HG02610 (cell line): ENCODE measurements around the gene C1QB.
"Not testable (repeated sequence)": the region's sequence is repeated elsewhere in the genome, so short reads cannot be mapped to it uniquely, and the experiment has no call there.

Source experiments
- ATAC-seq: cut with Tn5 transposase; IDR thresholded peaks from one replicate; pipeline ENCODE4 v1.9.1; 2021; ENCODE audit warnings: mild to moderate bottlenecking, moderate library complexity; ENCODE audit not compliant: unreplicated experiment

The C1QB gene

DNA sequence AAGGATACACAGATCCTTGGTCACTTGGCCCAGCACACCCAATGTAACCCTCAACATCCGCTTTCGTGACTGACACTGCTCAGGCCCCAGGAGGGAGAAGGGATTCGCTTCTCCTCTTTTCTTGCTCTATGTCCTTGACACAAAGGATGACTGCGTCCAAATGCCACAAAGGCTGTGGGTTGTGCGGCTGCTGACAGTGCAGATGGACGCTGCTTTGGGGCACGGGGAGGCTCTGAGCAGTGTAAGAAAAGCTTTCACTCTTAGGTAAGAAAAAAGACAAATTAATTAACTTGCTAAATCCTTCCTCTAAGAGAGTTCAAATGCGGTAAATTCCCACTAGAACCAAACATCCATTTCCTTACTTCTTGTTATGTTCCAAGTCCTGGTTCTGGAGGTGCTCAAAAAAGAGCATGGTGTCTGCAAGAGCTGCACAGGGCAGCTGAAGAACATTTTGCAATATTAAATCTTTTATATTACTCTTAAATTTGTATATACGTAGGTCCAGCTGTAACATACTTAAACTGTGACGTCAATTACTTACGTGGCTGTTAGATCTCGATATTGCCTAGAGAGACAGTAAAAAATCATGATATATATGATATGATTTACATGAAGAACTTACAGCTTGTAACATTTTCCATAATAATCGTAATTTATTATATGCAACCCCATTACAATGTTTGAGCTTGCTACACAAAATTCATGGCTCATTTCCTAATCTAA, 38.2 kb downstream of the C1QB start:
- ATAC-seq = no peak

DNA sequence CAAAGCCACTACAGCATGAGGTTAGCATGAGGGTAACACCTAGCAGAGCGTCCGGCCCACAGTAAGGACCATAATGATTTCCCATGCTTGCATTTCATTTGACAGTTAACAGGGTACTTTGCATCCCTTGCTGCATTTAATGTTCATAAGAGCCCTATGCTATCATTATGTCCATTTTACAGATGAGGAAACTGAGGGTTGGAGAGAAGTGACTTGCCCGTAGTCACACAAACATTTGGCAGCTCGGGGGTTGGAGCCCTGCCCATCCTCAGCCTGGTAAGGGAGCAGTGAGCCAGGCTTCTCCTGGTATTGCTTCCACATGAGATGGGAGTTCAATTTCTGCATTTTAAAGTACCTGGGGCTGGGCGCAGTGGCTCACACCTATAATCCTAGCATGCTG, 41.1 kb downstream of the C1QB start:
- no peak for ATAC-seq

DNA sequence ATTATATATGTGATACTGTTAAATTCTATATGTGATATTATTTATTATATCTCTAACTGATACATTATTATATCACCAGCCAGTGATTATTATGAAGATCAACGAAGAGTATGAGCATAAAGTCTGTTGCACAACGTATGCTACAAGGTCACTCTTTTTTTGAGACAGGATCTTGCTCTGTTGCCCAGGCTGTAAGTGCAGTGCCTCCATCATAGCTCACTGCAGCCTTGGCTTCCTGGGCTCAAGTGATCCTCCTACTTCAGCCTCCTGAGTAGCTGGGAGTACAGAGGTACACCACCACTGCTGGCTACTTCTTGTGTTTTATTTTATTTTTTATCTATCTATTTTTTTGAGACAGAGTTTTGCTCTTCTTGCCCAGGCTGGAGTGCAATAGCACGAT, 43.6 kb downstream of the C1QB start:
- no peak for ATAC-seq

DNA sequence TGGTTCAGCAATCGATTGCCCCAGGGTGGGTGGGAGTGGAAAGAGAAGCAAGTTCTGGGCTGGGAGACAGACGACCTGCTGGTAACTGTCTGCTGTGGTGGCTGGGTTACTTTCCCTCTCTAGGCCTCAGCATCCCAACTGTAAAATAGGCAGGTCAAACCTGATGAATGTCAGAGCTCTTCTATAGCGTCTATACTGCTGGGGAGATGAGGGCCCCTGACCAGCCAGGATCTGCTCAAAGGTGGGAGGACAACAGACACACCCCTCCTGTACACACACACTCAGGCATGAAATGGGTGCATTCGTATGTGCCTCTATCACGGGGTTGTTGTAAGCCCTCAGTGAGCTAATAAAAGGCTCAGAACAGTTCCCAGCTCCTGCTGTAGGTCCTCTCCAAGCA, 44.9 kb downstream of the C1QB start:
- no peak for ATAC-seq

DNA sequence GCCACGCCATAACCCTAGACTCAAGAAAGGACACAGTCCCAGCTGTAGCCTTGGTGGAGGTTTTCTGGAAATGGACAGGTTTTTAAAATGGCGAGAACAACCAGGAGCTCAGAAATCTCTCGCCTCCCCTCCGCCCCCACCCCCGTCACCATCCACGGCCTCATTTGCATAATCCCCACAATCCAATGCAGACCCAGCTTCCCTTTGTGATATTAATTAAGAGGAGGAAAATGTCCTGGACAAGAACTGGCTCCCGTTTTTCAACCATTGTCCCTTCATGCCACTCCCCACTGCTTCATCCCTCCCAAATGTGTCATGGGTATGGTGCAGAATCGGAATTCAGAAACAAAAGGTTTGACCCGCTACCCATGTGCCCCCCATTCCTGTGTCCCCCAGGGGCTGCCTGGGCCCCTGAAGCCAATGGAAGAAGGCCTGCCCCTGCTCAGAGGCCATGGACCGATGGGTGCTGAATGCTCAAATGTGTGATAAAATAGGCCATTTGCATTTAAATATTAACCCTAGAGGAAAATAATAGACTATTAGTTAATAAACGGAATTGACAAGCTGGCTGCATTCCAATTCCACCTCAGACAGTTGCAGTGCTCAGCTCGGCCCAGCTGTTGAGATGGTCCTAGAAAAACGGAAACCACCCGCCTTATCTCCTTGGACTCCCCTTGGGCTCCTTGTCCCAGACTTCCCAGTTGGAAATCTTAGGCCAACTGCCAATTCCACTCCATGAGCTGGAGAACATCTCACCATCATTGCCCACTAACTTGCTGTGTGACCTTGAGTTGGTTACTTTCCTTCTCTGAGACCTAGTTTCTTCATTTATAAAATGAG, 46.9 kb downstream of the C1QB start:
- no peak for ATAC-seq

DNA sequence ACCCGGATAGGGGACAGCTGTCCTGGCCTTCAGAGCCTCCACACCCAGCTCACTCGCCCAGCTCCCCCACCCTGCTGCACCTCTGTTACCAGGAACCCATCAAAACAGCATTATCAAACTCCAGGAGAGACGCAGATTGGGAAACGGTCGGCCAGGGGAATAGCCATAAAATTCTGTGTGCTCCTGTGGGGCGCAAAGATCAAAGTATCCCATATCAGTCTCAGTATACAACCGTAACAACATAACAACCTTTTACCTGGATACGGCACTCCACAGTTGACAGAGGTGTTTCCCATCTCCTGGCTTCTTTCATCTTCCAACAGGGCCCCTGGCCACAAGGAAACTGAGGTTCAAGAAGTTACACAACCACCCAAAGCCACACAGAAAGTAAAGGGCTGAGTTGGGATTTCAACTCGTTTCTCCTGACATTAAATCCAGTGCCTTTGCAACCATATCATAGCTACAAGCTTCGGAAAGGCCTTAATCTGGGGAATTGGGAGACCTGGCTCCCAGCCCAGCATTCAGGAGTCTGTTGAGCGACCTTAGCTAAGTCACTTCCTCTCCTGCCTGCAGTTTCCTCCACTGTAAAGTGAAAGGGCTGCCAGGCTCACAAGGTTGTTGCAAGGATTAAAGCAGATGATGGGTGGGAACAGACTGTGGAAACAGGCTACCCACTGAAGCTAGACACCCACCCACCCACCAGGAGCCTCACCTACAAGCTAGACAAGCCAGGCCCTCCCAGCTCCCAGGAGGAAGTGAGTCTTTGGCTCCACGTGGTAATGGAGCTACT, 49.5 kb downstream of the C1QB start:
- ATAC-seq = no peak

DNA sequence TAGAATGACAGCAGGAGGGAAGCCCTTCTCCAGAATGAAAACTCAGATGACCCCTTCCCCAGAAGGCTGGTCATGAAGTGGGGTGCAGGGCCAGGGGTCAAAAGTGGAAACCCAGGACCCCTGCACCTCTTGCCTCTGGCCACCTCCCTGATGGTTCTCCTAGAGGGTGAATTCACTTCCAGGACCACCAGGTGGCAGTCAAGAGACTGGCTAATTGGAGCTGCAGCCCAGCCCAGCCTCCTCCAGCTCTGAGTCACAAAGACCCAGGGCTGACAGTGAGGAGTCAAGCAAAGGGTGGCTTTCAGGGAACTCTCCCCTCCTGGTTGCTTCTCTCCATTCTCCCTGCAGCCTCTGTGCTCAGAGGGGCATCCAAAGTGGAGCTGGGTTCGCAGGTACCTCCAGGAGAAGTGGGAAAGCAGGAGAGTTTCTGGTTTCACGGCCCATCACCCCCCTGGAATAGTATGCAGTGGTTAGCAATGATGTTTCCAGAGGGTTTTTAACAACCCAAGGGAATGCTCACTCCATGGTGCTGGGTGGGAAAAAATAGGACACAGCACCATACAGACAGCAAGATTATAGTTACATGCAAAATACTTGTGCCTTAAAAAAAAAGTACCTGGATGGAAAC, 51.5 kb downstream of the C1QB start:
- ATAC-seq = peak; percentile 71

DNA sequence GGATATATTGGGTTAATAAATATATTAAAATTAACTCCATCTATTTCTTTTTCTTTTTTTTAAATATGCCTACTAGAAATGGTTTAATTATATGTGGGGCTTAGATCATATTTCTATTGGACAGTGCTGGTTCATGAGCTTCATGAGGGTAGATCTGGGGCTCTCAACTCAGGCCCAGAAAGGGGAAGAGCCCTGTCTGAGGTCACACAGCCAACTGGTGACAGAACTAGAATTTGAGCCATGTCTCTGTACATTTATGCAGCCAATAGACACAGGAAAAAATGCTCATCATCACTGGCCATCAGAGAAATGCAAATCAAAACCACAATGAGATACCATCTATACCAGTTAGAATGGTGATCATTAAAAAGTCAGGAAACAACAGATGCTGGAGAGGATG, 52.5 kb downstream of the C1QB start:
- ATAC-seq = no peak

DNA sequence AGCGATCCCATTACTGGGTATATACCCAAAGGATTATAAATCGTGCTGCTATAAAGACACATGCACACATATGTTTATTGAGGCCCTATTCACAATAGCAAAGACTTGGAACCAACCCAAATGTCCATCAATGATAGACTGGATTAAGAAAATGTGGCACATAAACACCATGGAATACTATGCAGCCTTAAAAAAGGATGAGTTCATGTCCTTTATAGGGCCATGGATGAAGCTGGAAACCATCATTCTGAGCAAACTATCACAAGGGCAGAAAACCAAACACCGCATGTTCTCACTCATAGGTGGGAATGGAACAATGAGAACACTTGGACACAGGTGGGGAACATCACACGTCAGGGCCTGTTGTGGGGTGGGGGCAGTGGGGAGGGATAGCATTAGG, 53.1 kb downstream of the C1QB start:
- ATAC-seq = not testable (repeated sequence)

DNA sequence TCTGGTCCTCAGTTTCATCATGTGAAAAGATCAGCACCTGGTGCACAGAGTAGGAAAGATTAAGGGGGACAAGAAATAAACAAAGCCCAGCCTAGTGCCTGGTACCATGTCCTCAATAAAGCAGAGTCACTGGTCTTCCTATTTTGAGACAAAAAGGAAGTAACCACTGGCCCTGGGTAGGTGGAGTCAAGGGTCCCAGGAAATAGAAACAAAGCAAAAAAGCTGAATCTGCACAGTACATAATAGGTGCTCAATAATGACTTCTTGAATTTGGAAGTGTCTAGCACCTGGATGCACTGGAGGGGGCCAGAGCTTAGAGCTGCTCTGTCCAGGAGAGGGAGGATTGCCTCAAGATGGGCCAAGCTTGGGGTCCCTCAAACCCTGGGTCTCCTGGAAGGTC, 55.7 kb downstream of the C1QB start:
- ATAC-seq = no peak

DNA sequence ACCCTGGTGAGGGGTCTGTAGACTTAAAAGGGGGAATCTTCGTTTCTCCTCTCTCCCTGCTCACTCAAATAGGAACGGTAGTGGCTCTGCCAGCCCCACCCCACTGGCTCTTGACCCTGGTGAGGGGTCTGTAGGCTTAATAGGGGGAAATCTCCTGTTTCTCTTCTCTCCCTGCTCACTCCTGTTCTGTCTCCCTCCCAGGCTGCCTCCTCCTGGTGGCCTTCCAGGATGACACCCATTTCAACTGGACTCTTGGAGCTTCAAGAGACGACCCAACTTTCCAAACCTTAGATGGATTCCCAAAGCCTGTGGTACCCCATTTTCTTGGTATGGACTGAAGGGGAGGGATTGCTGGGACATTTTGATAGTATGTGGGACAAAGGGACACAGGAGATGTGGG, 56.2 kb downstream of the C1QB start:
- ATAC-seq = no peak

DNA sequence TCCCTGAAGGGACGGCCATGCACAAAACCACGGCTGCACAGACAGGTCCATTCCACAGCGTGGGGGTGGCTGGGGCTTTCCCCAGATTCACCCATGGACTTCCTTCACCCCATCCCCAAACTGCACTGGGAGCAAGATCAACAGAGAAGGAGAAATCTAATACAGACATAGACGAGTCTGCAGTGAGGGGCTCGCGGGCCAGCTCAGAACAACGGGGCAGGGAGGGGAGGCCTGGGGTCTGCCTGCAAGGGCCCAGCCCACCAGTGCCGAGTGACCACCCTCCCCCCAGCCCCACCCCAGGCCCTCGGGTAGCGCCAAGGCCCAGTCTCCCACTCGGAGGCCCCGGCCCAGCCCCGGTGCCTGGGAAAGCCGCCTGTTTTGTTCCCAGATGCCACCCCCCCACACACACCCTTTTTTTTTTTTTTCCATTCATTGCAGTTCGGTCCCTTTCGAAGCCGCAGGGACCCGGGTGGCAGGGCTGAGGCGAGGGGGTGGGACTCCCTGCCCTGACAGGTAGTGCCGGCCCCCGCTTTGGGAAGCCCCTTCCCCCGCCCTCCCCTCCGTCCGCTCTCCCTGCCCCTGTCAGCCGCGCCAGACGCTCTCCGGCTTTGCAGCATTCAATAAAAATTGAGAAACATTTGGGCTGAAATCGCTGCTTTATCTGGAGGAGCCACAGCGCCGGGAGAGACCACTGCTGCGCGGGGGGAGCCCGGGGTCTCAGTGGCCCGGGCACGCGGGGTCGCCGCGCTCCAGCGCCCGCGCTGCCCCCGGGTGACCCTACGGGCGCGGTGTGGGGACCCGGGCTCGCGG, 57.1 kb downstream of the C1QB start:
- no peak for ATAC-seq

DNA sequence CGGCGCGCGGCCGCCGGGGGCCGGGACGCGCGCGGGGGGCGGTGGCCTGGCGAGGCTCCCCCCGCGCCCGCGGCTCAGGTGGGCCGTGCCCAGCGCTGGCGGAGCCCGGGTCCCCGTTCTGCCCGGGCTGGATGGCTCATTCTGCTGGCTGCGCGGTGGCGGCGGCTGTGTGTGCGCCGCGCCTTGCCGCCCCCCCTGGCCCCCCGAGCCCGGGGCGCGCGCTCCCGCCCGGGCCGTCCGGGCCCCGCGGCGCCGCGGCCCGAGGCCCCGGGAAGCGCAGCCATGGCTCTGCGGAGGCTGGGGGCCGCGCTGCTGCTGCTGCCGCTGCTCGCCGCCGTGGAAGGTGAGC, 57.6 kb downstream of the C1QB start, which contains the start of gene EPHB2:
EPHB2 (plus strand) TSS at position 139 of the 349 bp plus-strand sequence; CDS start at position 283, 144 bp downstream.
- ATAC-seq = no peak

DNA sequence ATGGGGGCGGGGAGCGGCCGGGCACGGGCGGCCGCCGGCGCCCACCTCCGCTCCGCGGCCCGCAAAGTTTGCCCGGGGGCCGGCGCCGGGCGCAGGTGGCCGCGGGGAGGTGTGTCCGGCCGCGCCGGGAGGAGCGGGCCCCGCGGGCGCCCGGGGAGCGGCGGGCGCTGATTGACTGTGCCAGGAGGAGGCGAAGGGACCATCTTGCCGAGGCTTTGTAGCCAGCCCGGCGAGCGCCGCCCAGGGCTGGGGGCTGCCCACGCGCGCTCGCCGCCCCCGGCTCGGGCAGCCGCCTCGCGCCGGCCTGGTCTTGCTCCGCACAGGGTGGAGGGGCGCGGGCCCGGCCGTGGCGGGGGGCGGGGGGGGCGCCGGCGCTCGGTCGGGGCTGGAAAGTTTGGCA, 58.0 kb downstream of the C1QB start:
- ATAC-seq = no peak
